GM12873 (cell line): ENCODE data around the gene CNTN4.

Source experiments
- TF ChIP-seq, protein P1 (sequence below): IDR thresholded peaks from 2 replicates; pipeline ENCODE4 v1.5.1; 2012; ENCODE audit warnings: low read depth, mild to moderate bottlenecking, moderate library complexity, low read length, control low read depth; ENCODE audit not compliant: insufficient read depth; ENCODE audit errors: missing control alignments

CNTN4 gene

DNA sequence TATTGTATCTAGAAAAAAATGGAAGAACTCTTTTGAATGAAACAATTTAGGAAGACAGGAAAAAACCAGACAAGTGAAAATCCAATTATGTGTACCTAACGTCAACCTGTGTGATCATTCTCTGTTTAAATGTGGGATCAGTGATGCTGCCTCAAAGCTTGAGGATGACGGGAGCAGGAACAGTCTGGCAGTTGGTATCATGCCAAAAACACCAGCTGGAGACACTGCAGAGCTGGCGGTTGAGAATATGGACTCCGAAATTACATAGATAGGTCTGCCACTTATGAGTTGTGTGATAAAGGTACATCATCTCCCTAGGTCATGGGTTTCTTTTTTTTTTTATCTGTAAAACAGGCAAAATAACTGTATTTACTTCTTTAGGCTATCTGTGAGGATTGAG is 480.5 kb downstream of the CNTN4 start:
- TF ChIP-seq, protein P1, sequence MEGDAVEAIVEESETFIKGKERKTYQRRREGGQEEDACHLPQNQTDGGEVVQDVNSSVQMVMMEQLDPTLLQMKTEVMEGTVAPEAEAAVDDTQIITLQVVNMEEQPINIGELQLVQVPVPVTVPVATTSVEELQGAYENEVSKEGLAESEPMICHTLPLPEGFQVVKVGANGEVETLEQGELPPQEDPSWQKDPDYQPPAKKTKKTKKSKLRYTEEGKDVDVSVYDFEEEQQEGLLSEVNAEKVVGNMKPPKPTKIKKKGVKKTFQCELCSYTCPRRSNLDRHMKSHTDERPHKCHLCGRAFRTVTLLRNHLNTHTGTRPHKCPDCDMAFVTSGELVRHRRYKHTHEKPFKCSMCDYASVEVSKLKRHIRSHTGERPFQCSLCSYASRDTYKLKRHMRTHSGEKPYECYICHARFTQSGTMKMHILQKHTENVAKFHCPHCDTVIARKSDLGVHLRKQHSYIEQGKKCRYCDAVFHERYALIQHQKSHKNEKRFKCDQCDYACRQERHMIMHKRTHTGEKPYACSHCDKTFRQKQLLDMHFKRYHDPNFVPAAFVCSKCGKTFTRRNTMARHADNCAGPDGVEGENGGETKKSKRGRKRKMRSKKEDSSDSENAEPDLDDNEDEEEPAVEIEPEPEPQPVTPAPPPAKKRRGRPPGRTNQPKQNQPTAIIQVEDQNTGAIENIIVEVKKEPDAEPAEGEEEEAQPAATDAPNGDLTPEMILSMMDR = no peak

GRCh38 chr3:2583046-2583445 is 484.4 kb downstream of the CNTN4 start:
- TF ChIP-seq, protein P1 = no peak

DNA sequence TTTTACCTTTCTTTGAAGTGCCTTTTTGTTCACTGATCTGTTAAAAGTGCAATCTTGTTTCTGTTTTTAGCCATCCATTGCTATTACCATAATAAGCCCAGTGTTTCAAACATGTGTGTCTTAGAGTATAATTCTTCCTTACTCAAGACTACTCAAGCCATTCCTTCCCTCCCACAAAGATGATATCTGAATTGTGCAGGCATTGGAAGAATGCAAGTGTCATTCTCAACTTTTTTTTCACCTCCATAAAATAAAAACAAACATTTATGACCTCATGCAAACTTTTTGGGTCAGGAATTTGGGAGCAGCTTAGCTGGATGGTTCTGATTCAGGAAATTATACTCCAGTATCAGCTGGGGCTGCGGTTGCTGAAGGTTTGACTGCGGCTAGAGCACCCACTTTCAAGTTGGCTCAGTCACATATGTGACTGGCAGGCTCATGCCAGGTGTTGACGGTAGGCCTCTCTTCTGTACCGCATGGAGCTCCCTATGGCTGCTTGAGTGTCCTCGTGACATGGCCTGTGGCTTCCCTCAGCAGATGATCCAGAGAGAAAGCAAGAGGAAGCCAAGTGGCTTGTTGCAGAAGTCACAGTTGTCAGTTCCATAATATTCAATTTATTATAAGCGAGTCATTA is 490.8 kb downstream of the CNTN4 start:
- TF ChIP-seq, protein P1 = no peak

DNA sequence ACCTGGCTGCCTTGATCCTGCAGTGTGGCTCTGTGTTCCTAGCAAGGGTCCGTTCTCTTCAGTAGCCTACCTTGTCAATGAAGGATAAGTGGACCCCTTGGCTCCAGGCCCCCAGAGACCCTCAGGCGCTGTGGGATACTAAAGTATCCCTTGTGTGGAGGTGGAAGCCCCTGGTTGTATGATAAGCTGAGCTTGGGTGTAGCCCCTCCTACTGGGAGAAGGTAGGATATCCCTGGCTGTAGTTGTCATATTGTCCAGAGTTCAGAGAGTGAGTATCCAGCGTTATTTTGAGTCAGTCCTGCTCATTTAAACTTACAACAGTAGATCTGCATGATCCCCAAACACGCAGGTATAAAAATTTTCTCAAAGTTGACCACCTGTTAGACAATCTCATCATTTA is 496.8 kb downstream of the CNTN4 start:
- TF ChIP-seq, protein P1 = no peak

GRCh38 chr3:2597615-2598014 is 498.9 kb downstream of the CNTN4 start:
- TF ChIP-seq, protein P1 = no peak

GRCh38 chr3:2599471-2599870 is 500.8 kb downstream of the CNTN4 start:
- TF ChIP-seq, protein P1 = no peak

GRCh38 chr3:2603692-2604289 is 505.1 kb downstream of the CNTN4 start:
- TF ChIP-seq, protein P1 = no peak
